ENCODE data around the gene SLC8B1. TPM values are rescaled to one million over a fixed set of nuclear protein-coding genes. Genes with fewer than 3 reads are reported as not detected.

The SLC8B1 gene
- polyA plus RNA-seq, 1 donor (not counting 4 experiments of a cell fraction or from before 2014, with no cell fraction given), result 8.0 TPM

- H3K27ac ChIP-seq (ENCODE audit: control insufficient read depth, insufficient read depth, low read length), result no peak overlapping the region
- dilution Hi-C loops (cut with MboI; ENCODE audit: extremely low pct_ligation_motif_present, low sequenced_read_pairs), result no loop called here
- DNase-seq (ENCODE audit: low read depth, low spot score) (no peak), FAIRE-seq (no peak)
- no peaks in the 10 kb centered on the region for H3K9me1 ChIP-seq (ENCODE audit: control insufficient read depth, extremely low read depth, insufficient read depth, low read length)
- no peak overlapping the region for H3K4me2 ChIP-seq (ENCODE audit: control insufficient read depth, extremely low read depth, insufficient read depth, low read depth, low read length)
- H3K9me3 ChIP-seq (ENCODE audit: control insufficient read depth, low read depth, low read length), result no peaks in the 10 kb centered on the region
- H3K4me1 ChIP-seq (ENCODE audit: control insufficient read depth, extremely low read depth, insufficient read depth, low read length), result no peaks in the 10 kb centered on the region
- H3K79me2 ChIP-seq (ENCODE audit: control insufficient read depth, insufficient read depth, low read length), result no peaks in the 10 kb centered on the region
- no peak overlapping the region for H3K4me3 ChIP-seq (ENCODE audit: control insufficient read depth in 2 of 3, extremely low read depth in 1 of 3, insufficient read depth in 2 of 3, low read depth in 1 of 3, low read length in 3 of 3)
- no peak for TF ChIP-seq CTCF (optimal IDR thresholded peaks at IDR 0.05 in 1 of 3, IDR thresholded peaks at IDR 0.05 in 1 of 3, conservative IDR thresholded peaks at IDR 0.05 in 1 of 3; ENCODE audit: extremely low read depth in 1 of 3, insufficient read depth in 2 of 3, low read length in 3 of 3)
- no peak for TF ChIP-seq EZH2 (IDR thresholded peaks at IDR 0.05; ENCODE audit: low read length)
- no peak overlapping the region for H3K9ac ChIP-seq (ENCODE audit: control insufficient read depth, extremely low read depth, insufficient read depth, low read length)
- peaks cover 0 to 8% of the 10 kb centered on the region in 2 experiments for H3K36me3 ChIP-seq (ENCODE audit: control insufficient read depth in 2 of 2, extremely low read depth in 1 of 2, insufficient read depth in 2 of 2, low read length in 2 of 2)
- H4K20me1 ChIP-seq (ENCODE audit: control insufficient read depth, extremely low read depth, insufficient read depth, low read length), result no peaks in the 10 kb centered on the region
- no peak overlapping the region for H2AFZ ChIP-seq (ENCODE audit: control insufficient read depth, low read length)
- no peaks in the 10 kb centered on the region for H3K27me3 ChIP-seq (ENCODE audit: control insufficient read depth, extremely low read depth, insufficient read depth, low read length)
Measured at GRCh38 chr12:113366827-113367226, 31.9 kb upstream of the SLC8B1 start.

GRCh38 chr12:113365639-113366395 lies 30.9 kb upstream of the SLC8B1 start:
- TF ChIP-seq CTCF (optimal IDR thresholded peaks at IDR 0.05 in 1 of 3, IDR thresholded peaks at IDR 0.05 in 1 of 3, conservative IDR thresholded peaks at IDR 0.05 in 1 of 3; ENCODE audit: extremely low read depth in 1 of 3, insufficient read depth in 2 of 3, low read length in 3 of 3) (no peak), EZH2 (IDR thresholded peaks at IDR 0.05; ENCODE audit: low read length) (no peak)
- no peak for FAIRE-seq
- no peak for DNase-seq (ENCODE audit: low read depth, low spot score)

More at GRCh38 chr12:113365639-113366395, 30.9 kb upstream of the SLC8B1 start:
- no peaks in the 10 kb centered on the region for H3K27me3 ChIP-seq (ENCODE audit: control insufficient read depth, extremely low read depth, insufficient read depth, low read length)
- H3K36me3 ChIP-seq (ENCODE audit: control insufficient read depth in 2 of 2, extremely low read depth in 1 of 2, insufficient read depth in 2 of 2, low read length in 2 of 2), result peaks cover 0 to 7% of the 10 kb centered on the region in 2 experiments
- dilution Hi-C loops (cut with MboI; ENCODE audit: extremely low pct_ligation_motif_present, low sequenced_read_pairs), result no loop called here
- no peaks in the 10 kb centered on the region for H3K9me1 ChIP-seq (ENCODE audit: control insufficient read depth, extremely low read depth, insufficient read depth, low read length)
- no peak overlapping the region for H3K4me2 ChIP-seq (ENCODE audit: control insufficient read depth, extremely low read depth, insufficient read depth, low read depth, low read length)
- H3K4me1 ChIP-seq (ENCODE audit: control insufficient read depth, extremely low read depth, insufficient read depth, low read length), result no peaks in the 10 kb centered on the region
- H2AFZ ChIP-seq (ENCODE audit: control insufficient read depth, low read length), result no peak overlapping the region
- no peaks in the 10 kb centered on the region for H3K79me2 ChIP-seq (ENCODE audit: control insufficient read depth, insufficient read depth, low read length)
- no peak overlapping the region for H3K27ac ChIP-seq (ENCODE audit: control insufficient read depth, insufficient read depth, low read length)
- H3K9ac ChIP-seq (ENCODE audit: control insufficient read depth, extremely low read depth, insufficient read depth, low read length), result no peak overlapping the region
- no peaks in the 10 kb centered on the region for H3K9me3 ChIP-seq (ENCODE audit: control insufficient read depth, low read depth, low read length)
- H3K4me3 ChIP-seq (ENCODE audit: control insufficient read depth in 2 of 3, extremely low read depth in 1 of 3, insufficient read depth in 2 of 3, low read depth in 1 of 3, low read length in 3 of 3), result no peak overlapping the region
- H4K20me1 ChIP-seq (ENCODE audit: control insufficient read depth, extremely low read depth, insufficient read depth, low read length), result no peaks in the 10 kb centered on the region

Data from keratinocyte (primary cell).